Fibroblast of lung (primary cell): Measurements from ENCODE around the gene TAF6L. TPM values are rescaled to one million over a fixed set of nuclear protein-coding genes. Genes with fewer than 3 reads are reported as not detected.

ENCODE experiments used
- DNase-seq, 2 donors: peaks; one replicate each; pipeline versions ENCODE4 v3.0.0 to v3.0.0-alpha.2; 2010; ENCODE audit warnings: low read depth in 2 of 2
- H2AFZ ChIP-seq: 2 replicates; pipeline ENCODE4 v1.5.1; 2012; ENCODE audit warnings: low read length, control low read depth, inconsistent platforms
- H3K27ac ChIP-seq: 2 replicates; pipeline ENCODE4 v1.5.1; 2011; ENCODE audit warnings: low read length, control low read depth; ENCODE audit not compliant: insufficient read depth
- H3K27me3 ChIP-seq: 2 replicates; pipeline ENCODE4 v1.5.1; 2011; ENCODE audit warnings: mild to moderate bottlenecking, low read length; ENCODE audit not compliant: control insufficient read depth, insufficient read depth
- H3K36me3 ChIP-seq: 2 replicates; pipeline ENCODE4 v1.5.1; 2011; ENCODE audit warnings: low read length; ENCODE audit not compliant: control insufficient read depth, insufficient read depth
- H3K4me1 ChIP-seq: 2 replicates; pipeline ENCODE4 v1.5.1; 2011; ENCODE audit warnings: low read length; ENCODE audit not compliant: control insufficient read depth, insufficient read depth; ENCODE audit errors: extremely low read depth
- H3K4me2 ChIP-seq: 2 replicates; pipeline ENCODE4 v1.5.1; 2011; ENCODE audit warnings: low read length, control low read depth; ENCODE audit not compliant: insufficient read depth; ENCODE audit errors: extremely low read depth
- H3K4me3 ChIP-seq, 4 experiments: fragments of 200-600 bp in 1 of 4; sonication (generic) in 1 of 4; replicated peaks in 1 of 4; 2 replicates each; pipeline ENCODE4 v1.5.1; 2011 to 2016; ENCODE audit warnings: low read length in 4 of 4, low read depth in 3 of 4, mild to moderate bottlenecking in 3 of 4, control low read depth in 2 of 4, inconsistent platforms in 1 of 4, mixed read lengths in 1 of 4; ENCODE audit not compliant: insufficient read depth in 1 of 4; ENCODE audit errors: control extremely low read depth in 1 of 4
- H3K79me2 ChIP-seq: 2 replicates; pipeline ENCODE4 v1.5.1; 2012; ENCODE audit warnings: mild to moderate bottlenecking, low read length, inconsistent platforms; ENCODE audit not compliant: control insufficient read depth, insufficient read depth
- H3K9ac ChIP-seq: 2 replicates; pipeline ENCODE4 v1.5.1; 2011; ENCODE audit warnings: mild to moderate bottlenecking, low read length, control low read depth; ENCODE audit not compliant: insufficient read depth
- H3K9me3 ChIP-seq: 2 replicates; pipeline ENCODE4 v1.5.1; 2012; ENCODE audit warnings: low read depth, low read length; ENCODE audit not compliant: control insufficient read depth, insufficient read depth
- H4K20me1 ChIP-seq: 2 replicates; pipeline ENCODE4 v1.5.1; 2011; ENCODE audit warnings: low read length; ENCODE audit not compliant: control insufficient read depth, insufficient read depth; ENCODE audit errors: extremely low read depth
- EZH2 ChIP-seq: IDR thresholded peaks from 2 replicates; pipeline ENCODE4 v1.5.1; 2012; ENCODE audit warnings: low read length, control low read depth, mild to moderate bottlenecking; ENCODE audit errors: missing control alignments
- polyA plus RNA-seq, 2 donors: library from polyadenylated mRNA; depleted of rRNA in 1 of 2; stranded (reverse) in 1 of 2; unstranded in 1 of 2; fragments of >200 nt; gene quantifications; 2 replicates each; pipeline ENCODE4 v1.2.1, GENCODE V29; 2011 to 2012; ENCODE audit warnings: missing spikeins in 1 of 2
- total RNA-seq: library from RNA; depleted of rRNA; stranded (reverse); fragments of >200 nt; gene quantifications from 2 replicates; pipeline ENCODE4 v1.2.1, GENCODE V29; 2014
- TF ChIP-seq, protein P1 (sequence below), 2 donors: IDR thresholded peaks in 1 of 2; conservative IDR thresholded peaks in 1 of 2; 1 replicate in 1 of 2; 2 replicates in 1 of 2; pipeline ENCODE4 v1.5.1; 2011 to 2012; ENCODE audit warnings: low read length in 2 of 2, control low read depth in 1 of 2, inconsistent platforms in 1 of 2, low read depth in 1 of 2, mild to moderate bottlenecking in 1 of 2

TAF6L gene
- total and polyA plus RNA-seq, 2 donors (not counting 1 experiment from before 2014, with no cell fraction given), result 10.0 to 18.8 TPM

DNA sequence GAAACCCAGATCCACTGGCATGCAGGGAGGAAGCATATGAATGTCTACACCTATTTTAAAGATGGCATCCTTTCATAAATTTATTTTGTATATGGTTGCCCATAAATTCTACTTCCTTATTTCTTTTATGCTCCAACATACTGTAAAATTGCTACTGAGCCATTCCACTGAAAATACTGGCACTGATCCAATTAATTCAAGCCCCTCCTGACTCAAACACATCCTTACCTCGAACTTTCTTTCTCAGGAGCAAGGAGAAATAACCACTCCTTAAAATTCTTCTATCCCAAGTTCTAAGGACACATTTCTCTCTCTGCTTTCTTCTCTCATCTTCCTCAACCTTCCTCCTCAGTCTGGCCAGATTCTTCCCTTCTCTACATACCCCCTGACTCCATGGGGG is 39.6 kb downstream of the TAF6L start:
- Histone ChIP-seq H4K20me1 (no peaks in the 10 kb centered on the region), H3K79me2 (no peaks in the 10 kb centered on the region), H3K9ac (no peak overlapping the region), H3K27ac (no peak overlapping the region), H3K9me3 (no peaks in the 10 kb centered on the region), H3K27me3 (no peaks in the 10 kb centered on the region), H2AFZ (no peak overlapping the region), H3K4me3 (no peak overlapping the region), H3K4me1 (peaks cover 15% of the 10 kb centered on the region), H3K36me3 (no peaks in the 10 kb centered on the region), H3K4me2 (no peak overlapping the region)
- TF ChIP-seq, protein P1, sequence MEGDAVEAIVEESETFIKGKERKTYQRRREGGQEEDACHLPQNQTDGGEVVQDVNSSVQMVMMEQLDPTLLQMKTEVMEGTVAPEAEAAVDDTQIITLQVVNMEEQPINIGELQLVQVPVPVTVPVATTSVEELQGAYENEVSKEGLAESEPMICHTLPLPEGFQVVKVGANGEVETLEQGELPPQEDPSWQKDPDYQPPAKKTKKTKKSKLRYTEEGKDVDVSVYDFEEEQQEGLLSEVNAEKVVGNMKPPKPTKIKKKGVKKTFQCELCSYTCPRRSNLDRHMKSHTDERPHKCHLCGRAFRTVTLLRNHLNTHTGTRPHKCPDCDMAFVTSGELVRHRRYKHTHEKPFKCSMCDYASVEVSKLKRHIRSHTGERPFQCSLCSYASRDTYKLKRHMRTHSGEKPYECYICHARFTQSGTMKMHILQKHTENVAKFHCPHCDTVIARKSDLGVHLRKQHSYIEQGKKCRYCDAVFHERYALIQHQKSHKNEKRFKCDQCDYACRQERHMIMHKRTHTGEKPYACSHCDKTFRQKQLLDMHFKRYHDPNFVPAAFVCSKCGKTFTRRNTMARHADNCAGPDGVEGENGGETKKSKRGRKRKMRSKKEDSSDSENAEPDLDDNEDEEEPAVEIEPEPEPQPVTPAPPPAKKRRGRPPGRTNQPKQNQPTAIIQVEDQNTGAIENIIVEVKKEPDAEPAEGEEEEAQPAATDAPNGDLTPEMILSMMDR (conservative IDR thresholded peaks at IDR 0.05 in 1 of 2, IDR thresholded peaks at IDR 0.05 in 1 of 2; ENCODE audit: low read depth in 1 of 2, low read length in 2 of 2), result no peak
- no peak for TF ChIP-seq EZH2
- DNase-seq, result no peak

DNA sequence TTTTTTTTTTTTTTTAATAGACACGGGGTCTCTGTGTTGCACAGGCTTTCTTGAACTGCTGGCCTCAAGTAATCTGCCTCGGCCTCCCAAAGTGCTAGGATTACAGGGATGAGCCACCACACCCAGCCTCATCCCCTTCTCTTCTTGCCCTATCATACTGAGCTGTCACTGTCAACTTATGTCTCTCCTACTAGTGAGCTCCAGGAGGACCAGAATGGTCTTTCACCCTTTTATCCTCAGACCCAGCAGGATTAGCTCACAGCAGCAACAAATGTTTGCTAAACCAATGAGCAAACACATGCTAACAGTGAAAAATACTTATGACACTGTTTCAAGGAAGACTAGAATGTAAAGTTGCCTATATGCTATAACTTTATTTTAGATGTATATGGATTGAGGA is 40.5 kb downstream of the TAF6L start:
- Histone ChIP-seq H3K27me3 (no peaks in the 10 kb centered on the region), H4K20me1 (no peaks in the 10 kb centered on the region), H3K9ac (no peak overlapping the region), H2AFZ (no peak overlapping the region), H3K9me3 (no peaks in the 10 kb centered on the region), H3K36me3 (no peaks in the 10 kb centered on the region), H3K4me3 (no peak overlapping the region), H3K27ac (no peak overlapping the region), H3K4me1 (peaks cover 7% of the 10 kb centered on the region), H3K4me2 (no peak overlapping the region), H3K79me2 (no peaks in the 10 kb centered on the region)
- TF ChIP-seq, protein P1 (conservative IDR thresholded peaks at IDR 0.05 in 1 of 2, IDR thresholded peaks at IDR 0.05 in 1 of 2; ENCODE audit: low read depth in 1 of 2, low read length in 2 of 2), result no peak
- no peak for TF ChIP-seq EZH2
- no peak for DNase-seq

DNA sequence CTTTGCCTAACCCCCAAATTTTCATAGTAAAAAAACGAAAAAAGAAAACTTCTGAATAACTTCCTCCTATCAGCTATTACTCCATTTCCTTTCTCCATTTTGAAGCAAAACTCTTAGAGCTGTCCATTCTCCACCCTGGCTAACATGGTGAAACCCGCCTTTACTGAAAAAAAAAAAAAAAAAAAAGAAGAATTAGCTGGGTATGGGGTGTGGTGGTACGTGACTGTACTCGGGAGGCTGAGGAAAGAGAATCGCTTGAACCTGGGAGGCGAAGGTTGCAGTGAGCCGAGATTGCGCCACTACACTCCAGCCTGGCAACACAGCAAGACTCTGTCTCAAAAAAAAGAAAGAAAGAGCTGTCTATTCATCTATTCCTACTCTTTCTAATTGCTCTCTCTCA is 45.4 kb downstream of the TAF6L start:
- Histone ChIP-seq H4K20me1 (no peaks in the 10 kb centered on the region), H3K9ac (no peak overlapping the region), H3K9me3 (no peaks in the 10 kb centered on the region), H3K27me3 (no peaks in the 10 kb centered on the region), H3K4me3 (no peak overlapping the region), H3K4me1 (no peaks in the 10 kb centered on the region), H3K36me3 (peaks cover 3% of the 10 kb centered on the region), H3K79me2 (no peaks in the 10 kb centered on the region), H3K4me2 (no peak overlapping the region), H2AFZ (no peak overlapping the region), H3K27ac (no peak overlapping the region)
- no peak for TF ChIP-seq EZH2
- TF ChIP-seq, protein P1 (conservative IDR thresholded peaks at IDR 0.05 in 1 of 2, IDR thresholded peaks at IDR 0.05 in 1 of 2; ENCODE audit: low read depth in 1 of 2, low read length in 2 of 2), result no peak
- DNase-seq, result no peak
